Dermis microvascular lymphatic vessel endothelial cell (primary cell): ENCODE results near the gene RDX. TPM values are rescaled to one million over a fixed set of nuclear protein-coding genes. Genes with fewer than 3 reads are reported as not detected.

Experiments used
- DNase-seq, 2 donors: peaks; one replicate each; pipeline versions ENCODE4 v3.0.0 to v3.0.0-alpha.2; 2010; ENCODE audit warnings: low read depth in 2 of 2
- total RNA-seq: library from RNA; depleted of rRNA; stranded (reverse); fragments of >200 nt; gene quantifications from 2 replicates; pipeline ENCODE4 v1.2.1, GENCODE V29; 2014

The RDX gene
- total RNA-seq, 1 donor from 2014 or later, result 90.6 TPM

DNA sequence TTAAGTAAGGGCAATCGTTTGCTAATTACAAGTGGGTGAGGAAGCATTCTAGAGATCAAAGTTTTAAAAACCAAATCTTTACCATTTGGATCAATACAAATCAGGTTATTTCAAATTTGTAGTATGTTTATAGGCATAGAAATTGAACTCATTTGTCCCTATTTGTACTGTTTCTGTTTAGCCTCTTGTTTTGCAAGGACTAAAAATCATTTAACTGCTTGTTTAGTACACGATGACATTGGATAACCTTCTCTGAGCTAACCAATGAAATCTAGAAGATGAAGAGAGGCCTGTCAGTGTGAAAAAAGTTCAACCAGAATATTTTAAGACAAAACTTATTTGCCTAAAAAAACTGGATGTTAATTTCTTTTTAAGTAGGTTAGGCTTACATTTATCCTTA is 163.3 kb downstream of the RDX start:
- no peak for DNase-seq

GRCh38 chr11:110131386-110132123 is 164.9 kb downstream of the RDX start:
- no peak for DNase-seq

GRCh38 chr11:110130642-110131238 is 165.7 kb downstream of the RDX start:
- peak in 1 of 2 donors; percentile 65 for DNase-seq

DNA sequence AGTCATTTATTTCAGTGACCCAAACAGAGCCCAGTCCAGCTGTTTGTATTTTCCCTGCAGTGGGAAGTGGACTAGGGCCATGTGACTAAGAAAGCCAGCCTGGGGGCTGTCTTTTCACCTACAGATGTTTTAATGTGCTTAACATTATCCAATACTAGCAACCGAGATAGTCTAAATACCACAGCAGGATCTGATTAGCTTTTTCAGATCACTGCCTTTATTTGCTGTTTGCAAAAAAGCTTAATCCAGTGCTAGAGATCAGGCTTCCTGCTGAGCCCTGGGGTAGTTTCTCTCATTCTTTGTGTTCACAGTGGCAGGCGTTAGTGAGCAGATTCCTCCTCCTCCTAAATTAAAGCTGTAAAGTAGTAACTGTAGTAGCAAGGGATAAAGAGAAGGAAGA is 168.3 kb downstream of the RDX start:
- DNase-seq, result no peak

- no peak for DNase-seq
These were observed 169.5 kb downstream of the RDX start for GRCh38 chr11:110126936-110127335.

GRCh38 chr11:110125632-110126031 is 170.8 kb downstream of the RDX start:
- DNase-seq, result no peak

Other genes starting within 250 kb of the RDX start
- 10.5 and 11.4 TPM in 2 replicates for gene ZC3H12C, start 203.2 kb downstream of the RDX start, total RNA-seq
- gene FDX1, start 133.3 kb upstream of the RDX start, total RNA-seq, result 5.9 and 8.1 TPM in 2 replicates